HCT116 (cell line): ENCODE results near the gene ZNF358. TPM values are rescaled to one million over a fixed set of nuclear protein-coding genes. Genes with fewer than 3 reads are reported as not detected.

Experiments
- ATAC-seq: fragments of 200-7000 bp; cut with Tn5 transposase; 2 replicates; pipeline ENCODE4 v1.9.1; 2020; ENCODE audit warnings: mild to moderate bottlenecking, moderate library complexity
- BruUV-seq: library from RNA; stranded (reverse); fragments of 400-500 nt; replicated peaks from 2 replicates; lab custom pipeline; 2021; lab: Mats Ljungman, UMichigan
- CTCF ChIA-PET: fragments of 300-600 bp; sonication (Branson Sonifier 250); formaldehyde crosslinking; loops from one replicate; lab custom pipeline; 2021; ENCODE audit warnings: antibody characterized with exemption; lab: Charles Lee
- POLR2A ChIA-PET: fragments of 300-600, 350-600 bp; sonication (Branson Sonifier 250); formaldehyde crosslinking; loops from one replicate; lab custom pipeline; 2021; ENCODE audit warnings: antibody characterized with exemption; lab: Charles Lee
- RAD21 ChIA-PET, 2 experiments: fragments of 300-600 bp; sonication (Branson Sonifier 250); formaldehyde crosslinking; loops; one replicate each; lab custom pipeline; 2023; ENCODE audit warnings: low total read pairs in 2 of 2; ENCODE audit not compliant: uncharacterized antibody in 2 of 2, unreplicated experiment in 2 of 2, low non-redundant PET in 1 of 2; lab: Charles Lee
- DNase-seq: peaks from one replicate; pipeline ENCODE4 v3.0.0-alpha.2; 2010; ENCODE audit warnings: low read depth, low spot score
- H2AFZ ChIP-seq: fragments of 200-600 bp; shearing (Covaris generic), sonication (generic); 2 replicates; pipeline ENCODE4 v1.6.1; 2017; ENCODE audit warnings: low read depth, mixed run types, mixed read lengths, antibody characterized with exemption, low read length; ENCODE audit not compliant: poor library complexity, severe bottlenecking
- H3K27ac ChIP-seq: 2 replicates; pipeline ENCODE4 v1.5.1; 2012; ENCODE audit warnings: low read depth, low read length
- H3K27me3 ChIP-seq: fragments of 200-600 bp; sonication (generic); 2 replicates; pipeline ENCODE4 v1.6.1; 2016; ENCODE audit warnings: mixed run types, low read length, mixed read lengths; ENCODE audit not compliant: insufficient read depth
- H3K36me3 ChIP-seq, 2 experiments: fragments of 200-500 bp in 1 of 2; fragments of 200-600 bp in 1 of 2; sonication (Bioruptor generic) in 1 of 2; sonication (generic) in 1 of 2; 2 replicates each; pipeline versions ENCODE4 v1.5.1 to v1.6.1; 2014 to 2016; ENCODE audit warnings: low read length in 2 of 2, inconsistent platforms in 1 of 2, mixed read lengths in 1 of 2, mixed run types in 1 of 2; ENCODE audit not compliant: insufficient read depth in 2 of 2, control insufficient read depth in 1 of 2
- H3K4me1 ChIP-seq, 2 experiments: fragments of 200-600 bp in 1 of 2; sonication (generic) in 1 of 2; 2 replicates each; pipeline versions ENCODE4 v1.5.1 to v1.6.1; 2012 to 2017; ENCODE audit warnings: low read length in 2 of 2, inconsistent platforms in 1 of 2, mild to moderate bottlenecking in 1 of 2, mixed read lengths in 1 of 2, mixed run types in 1 of 2, moderate library complexity in 1 of 2; ENCODE audit not compliant: insufficient read depth in 2 of 2, control insufficient read depth in 1 of 2
- H3K4me2 ChIP-seq: fragments of 200-600 bp; sonication (generic); 2 replicates; pipeline ENCODE4 v1.6.1; 2017; ENCODE audit warnings: mixed run types, low read length, mixed read lengths
- H3K4me3 ChIP-seq, 2 experiments: fragments of 200-600 bp in 1 of 2; sonication (generic) in 1 of 2; replicated peaks in 1 of 2; 2 replicates each; pipeline ENCODE4 v1.5.1; 2011 to 2016; ENCODE audit warnings: low read length in 2 of 2, control low read depth in 1 of 2, low read depth in 1 of 2, mild to moderate bottlenecking in 1 of 2, mixed read lengths in 1 of 2, mixed run types in 1 of 2
- H3K79me2 ChIP-seq: fragments of 200-600 bp; sonication (generic); 2 replicates; pipeline ENCODE4 v1.6.1; 2017; ENCODE audit warnings: mild to moderate bottlenecking, mixed run types, low read length, moderate library complexity, mixed read lengths; ENCODE audit not compliant: insufficient read depth
- H3K9ac ChIP-seq: fragments of 200-600 bp; sonication (generic); 2 replicates; pipeline ENCODE4 v1.6.1; 2016; ENCODE audit warnings: low read length, mixed read lengths
- H3K9me2 ChIP-seq: fragments of 200-600 bp; sonication (generic), shearing (Covaris generic); 2 replicates; pipeline ENCODE4 v1.6.1; 2017; ENCODE audit warnings: mixed run types, mild to moderate bottlenecking, moderate library complexity; ENCODE audit not compliant: insufficient read depth
- H3K9me3 ChIP-seq, 2 experiments: fragments of 200-500 bp in 1 of 2; fragments of 200-600 bp in 1 of 2; sonication (Bioruptor generic) in 1 of 2; sonication (generic) in 1 of 2; 2 replicates each; pipeline ENCODE4 v1.6.1; 2014 to 2017; ENCODE audit warnings: low read length in 2 of 2, mixed read lengths in 2 of 2, inconsistent platforms in 1 of 2, low read depth in 1 of 2, mild to moderate bottlenecking in 1 of 2, mixed run types in 1 of 2, moderate library complexity in 1 of 2; ENCODE audit not compliant: control insufficient read depth in 1 of 2, insufficient read depth in 1 of 2
- H4K20me1 ChIP-seq: fragments of 200-600 bp; sonication (generic), shearing (Covaris generic); 2 replicates; pipeline ENCODE4 v1.6.1; 2017; ENCODE audit warnings: mixed run types, mild to moderate bottlenecking, moderate library complexity; ENCODE audit not compliant: insufficient read depth
- CBX3 ChIP-seq: IDR thresholded peaks from 2 replicates; pipeline ENCODE4 v1.6.1; 2012; ENCODE audit warnings: low read depth
- CEBPB ChIP-seq: IDR thresholded peaks from 2 replicates; pipeline ENCODE4 v1.6.1; 2012; ENCODE audit warnings: low read depth
- EGR1 ChIP-seq: IDR thresholded peaks from 2 replicates; pipeline ENCODE4 v1.6.1; 2012; ENCODE audit warnings: low read depth
- ELF1 ChIP-seq: IDR thresholded peaks from 2 replicates; pipeline ENCODE4 v1.6.1; 2012; ENCODE audit warnings: low read depth, borderline replicate concordance
- EZH2 ChIP-seq: fragments of 200-600 bp; sonication (generic); IDR thresholded peaks from 2 replicates; pipeline ENCODE4 v1.6.1; 2017; ENCODE audit warnings: antibody characterized with exemption, mixed run types
- FOSL1 ChIP-seq: IDR thresholded peaks from 2 replicates; pipeline ENCODE4 v1.6.1; 2012; ENCODE audit warnings: low read depth
- JUND ChIP-seq: IDR thresholded peaks from 2 replicates; pipeline ENCODE4 v1.6.1; 2012
- POLR2A ChIP-seq: IDR thresholded peaks from 2 replicates; pipeline ENCODE4 v1.7.0; 2011; ENCODE audit warnings: borderline replicate concordance; ENCODE audit not compliant: insufficient read depth, insufficient read length; ENCODE audit errors: extremely low read depth
- POLR2AphosphoS5 ChIP-seq: IDR thresholded peaks from 2 replicates; pipeline ENCODE4 v1.6.1; 2011; ENCODE audit warnings: mild to moderate bottlenecking, low read depth, low read length, moderate library complexity
- SIN3A ChIP-seq: IDR thresholded peaks from 2 replicates; pipeline ENCODE4 v1.6.1; 2012; ENCODE audit warnings: low read depth
- SP1 ChIP-seq: IDR thresholded peaks from 2 replicates; pipeline ENCODE4 v1.6.1; 2012; ENCODE audit warnings: low read depth
- SRF ChIP-seq: IDR thresholded peaks from 2 replicates; pipeline ENCODE4 v1.6.1; 2012; ENCODE audit warnings: low read depth
- TCF7L2 ChIP-seq: IDR thresholded peaks from 2 replicates; pipeline ENCODE4 v1.7.0; 2011; ENCODE audit warnings: borderline replicate concordance, inconsistent platforms; ENCODE audit not compliant: insufficient read depth, insufficient read length; ENCODE audit errors: extremely low read depth
- YY1 ChIP-seq: IDR thresholded peaks from 2 replicates; pipeline ENCODE4 v1.6.1; 2011; ENCODE audit warnings: low read length, low read depth, moderate library complexity, mild to moderate bottlenecking; ENCODE audit not compliant: insufficient replicate concordance; ENCODE audit errors: extremely low read depth
- ZBTB33 ChIP-seq: IDR thresholded peaks from 2 replicates; pipeline ENCODE4 v1.6.1; 2011; ENCODE audit warnings: mild to moderate bottlenecking, low read length, moderate library complexity; ENCODE audit not compliant: insufficient replicate concordance; ENCODE audit errors: extremely low read depth
- ZNF274 ChIP-seq: fragments of 200-500 bp; sonication (Bioruptor generic); IDR thresholded peaks from 2 replicates; pipeline ENCODE4 v1.6.1; 2014; ENCODE audit warnings: mild to moderate bottlenecking, low read depth, low read length, inconsistent platforms
- intact Hi-C: fragments of 100-400 bp; cut with micrococcal nuclease; formaldehyde crosslinking; loops from 2 replicates; pipeline ENCODE4 v1.10.0; 2022
- total RNA-seq: library from RNA; stranded (reverse); gene quantifications from one replicate; pipeline ENCODE4 v1.2.1, GENCODE V29; 2021; ENCODE audit not compliant: unreplicated experiment
- TF ChIP-seq, protein P1 (sequence below): IDR thresholded peaks from 2 replicates; pipeline ENCODE4 v1.6.1; 2012

Gene ZNF358
- total RNA-seq, 1 experiment from 2014 or later: 20.7 TPM

GRCh38 chr19:7502552-7502951, 13.4 kb upstream of the ZNF358 start:
- POLR2A ChIA-PET: no interaction called here

More at GRCh38 chr19:7502552-7502951, 13.4 kb upstream of the ZNF358 start:
- no peak for TF ChIP-seq SIN3A
- TF ChIP-seq ZNF274: no peak
- TF ChIP-seq, protein P1, sequence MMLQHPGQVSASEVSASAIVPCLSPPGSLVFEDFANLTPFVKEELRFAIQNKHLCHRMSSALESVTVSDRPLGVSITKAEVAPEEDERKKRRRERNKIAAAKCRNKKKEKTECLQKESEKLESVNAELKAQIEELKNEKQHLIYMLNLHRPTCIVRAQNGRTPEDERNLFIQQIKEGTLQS: no peak
- TF ChIP-seq ELF1: no peak
- TF ChIP-seq CEBPB: no peak
- no peak for TF ChIP-seq JUND
- TF ChIP-seq SP1: no peak
- TF ChIP-seq FOSL1: no peak
- TF ChIP-seq EZH2: no peak
- TF ChIP-seq SRF: no peak
- TF ChIP-seq POLR2AphosphoS5: no peak
- no peak for TF ChIP-seq ZBTB33
- TF ChIP-seq TCF7L2: no peak
- no peak for TF ChIP-seq POLR2A
- TF ChIP-seq YY1: no peak
- TF ChIP-seq EGR1: no peak
- no peak for TF ChIP-seq CBX3
- no peak overlapping the region for H3K4me2 ChIP-seq
- RAD21 ChIA-PET: no interaction called here
- no peaks in the 10 kb centered on the region for H3K27me3 ChIP-seq
- H3K9me2 ChIP-seq: no peaks in the 10 kb centered on the region
- peaks cover 20 to 39% of the 10 kb centered on the region in 2 experiments for H3K4me1 ChIP-seq
- no peaks in the 10 kb centered on the region for H3K79me2 ChIP-seq
- H3K9me3 ChIP-seq: no peaks in the 10 kb centered on the region
- H3K36me3 ChIP-seq: no peaks in the 10 kb centered on the region
- no peak overlapping the region for H3K9ac ChIP-seq
- H4K20me1 ChIP-seq: no peaks in the 10 kb centered on the region
- no peak overlapping the region for H3K27ac ChIP-seq
- CTCF ChIA-PET: no interaction called here
- no TSS peak for BruUV-seq
- intact Hi-C loops: no loop called here
- ATAC-seq (no peak), DNase-seq (no peak)
- H3K4me3 ChIP-seq: no peak overlapping the region
- H2AFZ ChIP-seq: no peak overlapping the region
